ENCODE results near the gene PHF19.
A peak's percentile ranks its signal among the peaks of the same experiment; 100 is the strongest.

The PHF19 gene

GRCh38 chr9:120892748-120893610 is 16.0 kb upstream of the PHF19 start:
- CTCF ChIA-PET: interaction anchor here (0.5 to 0.6 kb wide), 2 partner anchors 59 to 188 kb away, joined by 3 to 4 read pairs; no protein-coding TSS in a partner anchor
- no peak overlapping the region for H3K27ac ChIP-seq

GRCh38 chr9:120891884-120892747 is 15.1 kb upstream of the PHF19 start:
- H3K27ac ChIP-seq: peak overlapping the region; percentile 19
- no peak for DNase-seq (ENCODE audit: low spot score)
- TF ChIP-seq CTCF (conservative IDR thresholded peaks at IDR 0.05; ENCODE audit: low read depth): no peak
- POLR2A ChIA-PET (ENCODE audit: low non-redundant PET): no interaction called here
- CTCF ChIA-PET: interaction anchor here (0.6 kb wide), 1 partner anchor 172 kb away, joined by 3 read pairs; no protein-coding TSS in a partner anchor

More at GRCh38 chr9:120892748-120893610, 16.0 kb upstream of the PHF19 start:
- POLR2A ChIA-PET (ENCODE audit: low non-redundant PET): no interaction called here
- peak; percentile 78 for DNase-seq (ENCODE audit: low spot score)
- TF ChIP-seq CTCF (conservative IDR thresholded peaks at IDR 0.05; ENCODE audit: low read depth): no peak

- TF ChIP-seq CTCF (conservative IDR thresholded peaks at IDR 0.05; ENCODE audit: low read depth): no peak
- H3K27ac ChIP-seq: no peak overlapping the region
- ChIA-PET CTCF (interaction anchor here (0.6 kb wide), 1 partner anchor 171 kb away, joined by 3 read pairs; no protein-coding TSS in a partner anchor), POLR2A (ENCODE audit: low non-redundant PET) (no interaction called here)
- no peak for DNase-seq (ENCODE audit: low spot score)
Observed at GRCh38 chr9:120891245-120891883, 14.4 kb upstream of the PHF19 start.

- TF ChIP-seq CTCF (conservative IDR thresholded peaks at IDR 0.05; ENCODE audit: low read depth): no peak
- DNase-seq (ENCODE audit: low spot score): no peak
- ChIA-PET POLR2A (ENCODE audit: low non-redundant PET) (no interaction called here), CTCF (interaction anchor here (0.6 to 0.8 kb wide), 2 partner anchors 12 to 46 kb away, joined by 3 to 4 read pairs; no protein-coding TSS in a partner anchor)
- no peak overlapping the region for H3K27ac ChIP-seq
Observed at GRCh38 chr9:120890320-120891244, 13.6 kb upstream of the PHF19 start.

- POLR2A ChIA-PET (ENCODE audit: low non-redundant PET): interaction anchor here (0.7 kb wide), 1 partner anchor 47 kb away, joined by 14 read pairs; no protein-coding TSS in a partner anchor
- H3K27ac ChIP-seq: no peak overlapping the region
Observed at GRCh38 chr9:120889606-120890271, 12.8 kb upstream of the PHF19 start.

More at GRCh38 chr9:120889606-120890271, 12.8 kb upstream of the PHF19 start:
- TF ChIP-seq CTCF (conservative IDR thresholded peaks at IDR 0.05; ENCODE audit: low read depth): no peak
- CTCF ChIA-PET: interaction anchor here (0.6 to 0.8 kb wide), 2 partner anchors 13 to 47 kb away, joined by 3 to 4 read pairs; no protein-coding TSS in a partner anchor
- DNase-seq (ENCODE audit: low spot score): no peak

Measured in RWPE1 (cell line).